Sigmoid colon (tissue), 7 donors: ENCODE measurements around the gene ATP5F1D. TPM values are rescaled to one million over a fixed set of nuclear protein-coding genes. Genes with fewer than 3 reads are reported as not detected.

Experiments
- DNase-seq: peaks from one replicate; pipeline ENCODE4 v3.0.0-alpha.2; 2019
- H3K27ac ChIP-seq, 4 donors: fragments of 200-600 bp; sonication (generic); one replicate each; pipeline ENCODE4 v1.5.1; 2016 to 2019; ENCODE audit warnings: mild to moderate bottlenecking in 1 of 4
- H3K27me3 ChIP-seq, 3 donors: fragments of 200-600 bp; sonication (generic); one replicate each; pipeline ENCODE4 v1.5.1; 2019; ENCODE audit warnings: mild to moderate bottlenecking in 1 of 3
- H3K36me3 ChIP-seq, 4 donors: fragments of 200-600 bp; sonication (generic); one replicate each; pipeline ENCODE4 v1.5.1; 2016 to 2019
- H3K4me1 ChIP-seq, 4 donors: fragments of 200-600 bp; sonication (generic); one replicate each; pipeline ENCODE4 v1.5.1; 2017 to 2019
- H3K4me3 ChIP-seq, 4 donors: fragments of 200-600 bp; sonication (generic); one replicate each; pipeline ENCODE4 v1.5.1; 2017 to 2019; ENCODE audit warnings: mild to moderate bottlenecking in 2 of 4, moderate library complexity in 1 of 4
- H3K9me3 ChIP-seq, 4 donors: fragments of 200-600 bp in 3 of 4; sonication (generic) in 3 of 4; one replicate each; pipeline versions ENCODE4 v1.5.1 to v1.6.1; 2013 to 2019
- EP300 ChIP-seq, 4 donors: sonication (generic); formaldehyde crosslinking; IDR thresholded peaks; one replicate each; pipeline ENCODE4 v1.6.1; 2017; ENCODE audit warnings: antibody characterized with exemption in 4 of 4
- POLR2A ChIP-seq, 2 donors: fragments of 450-650 bp; IDR thresholded peaks; one replicate each; pipeline ENCODE4 v1.6.1; 2016; ENCODE audit warnings: antibody characterized with exemption in 2 of 2, mild to moderate bottlenecking in 2 of 2, moderate library complexity in 2 of 2
- POLR2AphosphoS5 ChIP-seq, 4 donors: sonication (generic); formaldehyde crosslinking; IDR thresholded peaks; one replicate each; pipeline ENCODE4 v1.6.1; 2017; ENCODE audit warnings: antibody characterized with exemption in 4 of 4
- WGBS, 2 donors: extraction: QIAGEN DNeasy Blood & Tissue Kit; methylation state at CpG; one replicate each; pipeline ENCODE4 v1.1.7; 2013; 5-methylcytosine and 5-hydroxymethylcytosine counted together
- intact Hi-C: fragments of 100-400 bp; cut with DNase I; formaldehyde crosslinking; loops from one replicate; pipeline ENCODE4 v1.15.1; 2023
- polyA plus RNA-seq, 3 donors: library from polyadenylated mRNA; stranded (reverse); fragments of 200-250 nt; gene quantifications; one replicate each; pipeline ENCODE4 v1.2.3, GENCODE V29; 2013
- total RNA-seq, 4 donors: library from RNA; depleted of rRNA; stranded (reverse); fragments of >200 nt; gene quantifications; one replicate each; pipeline ENCODE4 v1.1.0, GENCODE V29; 2016
- TF ChIP-seq, protein P1 (sequence below), 4 experiments: fragments of 450-650 bp in 3 of 4; fragments of 200-600 bp in 1 of 4; IDR thresholded peaks; one replicate each; pipeline ENCODE4 v1.5.1; 2016 to 2019; ENCODE audit warnings: antibody characterized with exemption in 4 of 4, mild to moderate bottlenecking in 3 of 4, moderate library complexity in 2 of 4
- donor health status: healthy with polysubstance abuse.
- donor health status: Bipolar disorder and iron deficiency.
- donor health status: healthy.

ATP5F1D gene
- total and polyA plus RNA-seq, 7 donors = 74.7 to 390 (median 112) TPM

DNA sequence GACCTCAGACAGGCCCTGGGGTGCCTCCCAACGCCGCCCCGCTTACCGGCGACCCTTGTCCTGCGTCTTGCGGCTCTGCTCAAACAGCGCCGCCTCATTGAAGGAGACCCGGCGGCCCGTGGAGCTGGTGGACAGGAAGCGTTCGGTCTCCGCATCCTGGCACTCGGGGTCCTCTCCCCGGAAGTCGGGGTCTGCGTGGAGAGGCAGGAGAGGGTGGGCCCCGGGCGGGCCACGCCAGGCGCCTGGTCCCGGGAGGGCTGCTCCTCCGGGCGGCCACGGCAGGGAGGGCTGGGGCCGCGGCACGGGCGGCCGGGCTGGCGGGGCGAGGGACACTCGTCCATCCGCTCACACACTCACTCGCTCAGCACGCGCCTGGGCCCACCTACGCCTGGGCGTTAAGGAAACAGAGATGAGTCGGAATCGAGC lies 6.6 kb upstream of the ATP5F1D start:
- Histone ChIP-seq H3K36me3 (no peaks in the 10 kb centered on the region), H3K4me3 (no peak overlapping the region), H3K4me1 (peaks cover 0 to 46% (median 41%) of the 10 kb centered on the region in 4 donors), H3K27ac (no peak overlapping the region), H3K27me3 (peaks cover 6 to 19% (median 7%) of the 10 kb centered on the region in 3 donors), H3K9me3 (no peaks in the 10 kb centered on the region)
- WGBS, 2 donors = 59 to 90% methylated on average over 43 of the region's 43 CpGs
- TF ChIP-seq, protein P1, sequence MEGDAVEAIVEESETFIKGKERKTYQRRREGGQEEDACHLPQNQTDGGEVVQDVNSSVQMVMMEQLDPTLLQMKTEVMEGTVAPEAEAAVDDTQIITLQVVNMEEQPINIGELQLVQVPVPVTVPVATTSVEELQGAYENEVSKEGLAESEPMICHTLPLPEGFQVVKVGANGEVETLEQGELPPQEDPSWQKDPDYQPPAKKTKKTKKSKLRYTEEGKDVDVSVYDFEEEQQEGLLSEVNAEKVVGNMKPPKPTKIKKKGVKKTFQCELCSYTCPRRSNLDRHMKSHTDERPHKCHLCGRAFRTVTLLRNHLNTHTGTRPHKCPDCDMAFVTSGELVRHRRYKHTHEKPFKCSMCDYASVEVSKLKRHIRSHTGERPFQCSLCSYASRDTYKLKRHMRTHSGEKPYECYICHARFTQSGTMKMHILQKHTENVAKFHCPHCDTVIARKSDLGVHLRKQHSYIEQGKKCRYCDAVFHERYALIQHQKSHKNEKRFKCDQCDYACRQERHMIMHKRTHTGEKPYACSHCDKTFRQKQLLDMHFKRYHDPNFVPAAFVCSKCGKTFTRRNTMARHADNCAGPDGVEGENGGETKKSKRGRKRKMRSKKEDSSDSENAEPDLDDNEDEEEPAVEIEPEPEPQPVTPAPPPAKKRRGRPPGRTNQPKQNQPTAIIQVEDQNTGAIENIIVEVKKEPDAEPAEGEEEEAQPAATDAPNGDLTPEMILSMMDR (IDR thresholded peaks at IDR 0.05) = no peak
- TF ChIP-seq POLR2A (IDR thresholded peaks at IDR 0.05) (no peak), EP300 (IDR thresholded peaks at IDR 0.05) (no peak), POLR2AphosphoS5 (IDR thresholded peaks at IDR 0.05) (no peak)
- no peak for DNase-seq
- intact Hi-C loops = no loop called here

DNA sequence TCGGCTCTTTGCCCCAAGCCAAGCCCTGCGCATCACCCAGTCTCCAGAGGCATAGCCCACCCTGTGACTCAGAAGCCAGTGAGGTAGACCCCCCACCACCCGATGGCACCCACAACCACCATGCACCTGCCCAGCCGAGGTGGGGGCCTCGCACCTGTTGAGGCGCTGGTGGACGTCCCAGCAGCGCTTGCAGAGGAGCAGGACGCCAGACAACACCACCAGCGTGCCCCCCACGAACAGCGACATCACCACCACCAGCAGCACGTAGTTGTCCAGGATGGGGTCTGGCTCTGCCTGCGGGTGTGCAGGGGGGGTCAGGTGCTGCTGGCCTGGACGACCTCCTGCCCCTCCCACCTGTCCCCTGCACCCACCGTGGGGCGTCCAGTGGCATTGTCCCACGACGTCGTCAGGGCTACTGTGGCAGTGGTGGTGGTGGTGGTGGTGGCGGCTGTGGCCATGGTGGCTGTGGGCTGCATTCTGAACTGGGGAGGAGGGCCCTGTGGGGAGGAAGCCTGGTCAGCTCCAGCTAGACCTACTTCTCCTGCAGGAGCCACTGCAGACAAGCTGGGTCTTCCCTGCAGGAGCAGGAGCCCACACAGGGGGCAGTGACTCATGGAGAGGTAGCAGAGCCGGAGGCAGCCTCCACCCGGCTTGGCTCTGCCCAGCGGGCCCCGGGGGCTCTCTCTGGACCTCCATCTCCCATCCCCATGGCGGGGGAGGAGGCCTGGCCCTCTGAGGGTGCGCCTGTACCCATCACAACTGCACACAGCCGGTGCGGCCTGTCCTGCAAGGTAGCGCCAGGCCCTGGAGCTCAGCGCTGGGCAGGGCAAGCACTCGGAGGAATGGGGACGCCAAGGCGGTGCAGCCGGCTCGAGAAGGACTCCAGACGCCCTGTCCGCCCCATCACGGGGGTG lies 5.7 kb upstream of the ATP5F1D start:
- Histone ChIP-seq H3K4me3 (peak overlapping the region in 1 of 4 donors; percentile 64), H3K9me3 (no peaks in the 10 kb centered on the region), H3K27me3 (peaks cover 6 to 19% (median 7%) of the 10 kb centered on the region in 3 donors), H3K36me3 (no peaks in the 10 kb centered on the region), H3K27ac (no peak overlapping the region), H3K4me1 (peaks cover 0 to 54% (median 48%) of the 10 kb centered on the region in 4 donors)
- intact Hi-C loops = loop anchor here (2.0 kb wide), 1 partner anchor 15 kb away; no protein-coding TSS in a partner anchor
- WGBS, 2 donors = 50 to 81% methylated on average over 39 of the region's 39 CpGs
- DNase-seq = no peak
- TF ChIP-seq, protein P1 (IDR thresholded peaks at IDR 0.05) = no peak
- no peak for TF ChIP-seq EP300 (IDR thresholded peaks at IDR 0.05)
- TF ChIP-seq POLR2AphosphoS5 (IDR thresholded peaks at IDR 0.05) = no peak
- no peak for TF ChIP-seq POLR2A (IDR thresholded peaks at IDR 0.05)

DNA sequence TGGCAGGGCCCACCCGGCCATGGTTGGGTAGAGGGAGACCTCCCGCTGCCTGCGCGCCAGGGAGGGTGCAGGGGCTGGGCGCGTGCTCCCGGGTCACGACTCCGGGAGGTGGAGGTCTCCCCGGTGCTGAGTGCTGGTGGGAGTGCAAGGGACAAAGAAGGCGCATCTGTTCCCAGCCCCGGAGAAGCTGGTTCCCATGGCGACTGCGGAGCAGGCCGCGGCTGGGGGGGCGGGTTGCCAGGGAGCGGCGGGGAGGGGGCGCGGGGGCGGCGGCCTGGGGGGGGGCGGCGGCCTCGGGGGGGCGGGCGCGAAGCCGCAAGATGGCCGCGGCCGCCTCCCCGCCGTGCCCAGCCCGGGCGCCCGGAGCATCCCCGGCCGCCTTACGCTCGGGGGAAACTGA lies 5.0 kb upstream of the ATP5F1D start:
- no peak for TF ChIP-seq EP300 (IDR thresholded peaks at IDR 0.05)
- TF ChIP-seq, protein P1 (IDR thresholded peaks at IDR 0.05) = no peak
- TF ChIP-seq POLR2A (IDR thresholded peaks at IDR 0.05) = no peak
- no peak for TF ChIP-seq POLR2AphosphoS5 (IDR thresholded peaks at IDR 0.05)
- Histone ChIP-seq H3K4me3 (peak overlapping the region; percentile 33 to 64 (median 50)), H3K27ac (peak overlapping the region in 1 of 4 donors; percentile 68), H3K27me3 (peaks cover 6 to 19% (median 7%) of the 10 kb centered on the region in 3 donors), H3K9me3 (no peaks in the 10 kb centered on the region), H3K36me3 (no peaks in the 10 kb centered on the region), H3K4me1 (peaks cover 0 to 59% (median 53%) of the 10 kb centered on the region in 4 donors)
- no peak for DNase-seq
- intact Hi-C loops = loop anchor here (2.0 kb wide), 1 partner anchor 16 kb away; no protein-coding TSS in a partner anchor
- WGBS, 2 donors = 5 to 13% methylated on average over 42 of the region's 42 CpGs

DNA sequence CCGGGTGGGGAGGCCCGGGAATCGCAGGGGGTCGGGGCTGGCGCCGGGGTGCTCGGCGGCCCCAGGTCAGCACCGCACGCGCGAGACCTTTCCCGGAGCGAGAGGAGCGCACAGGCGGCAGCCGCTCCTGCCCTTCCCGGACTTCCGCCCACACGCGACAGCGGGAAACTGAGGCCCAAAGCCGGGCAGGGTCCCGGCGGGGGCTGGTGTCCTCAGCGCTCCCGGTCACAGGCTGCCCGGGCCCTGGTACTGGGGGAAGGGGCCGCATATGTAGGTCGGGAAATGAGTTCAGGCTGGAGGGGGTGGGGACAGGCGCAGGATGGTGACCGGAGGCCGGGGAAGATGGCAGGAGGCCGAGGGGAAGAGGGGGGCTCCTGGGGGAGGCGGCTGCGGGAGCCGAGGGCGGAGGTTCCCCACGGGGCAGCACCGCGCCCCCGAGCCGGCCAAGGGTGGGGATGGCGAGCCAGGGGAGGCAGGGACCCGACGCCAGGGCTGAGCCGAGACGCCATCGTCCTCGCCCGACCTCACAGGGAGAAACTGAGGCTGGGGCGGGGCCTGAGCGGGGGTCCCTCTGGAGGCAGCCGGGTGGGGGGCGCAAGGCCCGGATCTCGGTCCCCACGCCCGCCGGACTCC lies 4.4 kb upstream of the ATP5F1D start:
- TF ChIP-seq EP300 (IDR thresholded peaks at IDR 0.05) (no peak), POLR2A (IDR thresholded peaks at IDR 0.05) (no peak), POLR2AphosphoS5 (IDR thresholded peaks at IDR 0.05) (peak in 1 of 4 donors; percentile 26)
- TF ChIP-seq, protein P1 (IDR thresholded peaks at IDR 0.05) = no peak
- H3K4me1 ChIP-seq = peaks cover 0 to 56% (median 52%) of the 10 kb centered on the region in 4 donors
- intact Hi-C loops = loop anchor here (2.0 kb wide), 1 partner anchor 16 kb away; no protein-coding TSS in a partner anchor
- peak overlapping the region; percentile 33 to 64 (median 50) for H3K4me3 ChIP-seq
- H3K9me3 ChIP-seq = no peaks in the 10 kb centered on the region
- no peaks in the 10 kb centered on the region for H3K36me3 ChIP-seq
- H3K27ac ChIP-seq = peak overlapping the region in 3 of 4 donors; percentile 34 to 68 (median 61)
- H3K27me3 ChIP-seq = peaks cover 6 to 19% (median 7%) of the 10 kb centered on the region in 3 donors
- 1% methylated on average over 60 of the region's 60 CpGs for WGBS, 2 donors
- peak; percentile 82 for DNase-seq
